Hematopoietic multipotent progenitor cell treated with erythropoietin and hydrocortisone succinate and interleukin-3 and kit ligand, for 15 days (in vitro differentiated cells): Measurements from ENCODE around the gene CTAGE1.
"Not testable (repeated sequence)": the region's sequence is repeated elsewhere in the genome, so short reads cannot be mapped to it uniquely, and the experiment has no call there.

Experiments
- DNase-seq: peaks from one replicate; pipeline ENCODE4 v3.0.0-alpha.2; 2015; ENCODE audit warnings: low spot score

CTAGE1 gene, protein sequence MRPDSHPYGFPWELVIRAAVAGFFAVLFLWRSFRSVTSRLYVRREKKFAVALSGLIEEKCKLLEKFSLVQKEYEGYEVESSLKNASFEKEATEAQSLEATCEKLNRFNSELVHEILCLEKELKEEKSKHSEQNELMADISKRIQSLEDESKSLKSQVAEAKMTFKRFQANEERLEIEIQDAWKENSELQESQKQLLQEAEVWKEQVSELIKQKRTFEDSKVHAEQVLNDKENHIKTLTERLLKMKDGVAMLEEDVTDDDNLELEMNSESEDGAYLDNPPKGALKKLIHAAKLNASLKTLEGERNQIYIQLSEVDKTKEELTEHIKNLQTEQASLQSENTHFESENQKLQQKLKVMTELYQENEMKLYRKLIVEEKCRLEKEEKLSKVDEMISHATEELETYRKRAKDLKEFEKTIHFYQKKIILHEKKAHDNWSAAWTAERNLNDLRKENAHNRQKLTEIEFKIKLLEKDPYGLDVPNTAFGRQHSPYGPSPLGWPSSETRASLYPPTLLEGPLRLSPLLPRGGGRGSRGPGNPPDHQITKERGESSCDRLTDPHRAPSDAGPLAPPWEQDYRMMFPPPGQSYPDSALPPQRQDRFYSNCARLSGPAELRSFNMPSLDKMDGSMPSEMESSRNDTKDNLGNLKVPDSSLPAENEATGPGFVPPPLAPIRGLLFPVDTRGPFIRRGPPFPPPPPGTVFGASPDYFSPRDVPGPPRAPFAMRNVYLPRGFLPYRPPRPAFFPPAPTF

DNA sequence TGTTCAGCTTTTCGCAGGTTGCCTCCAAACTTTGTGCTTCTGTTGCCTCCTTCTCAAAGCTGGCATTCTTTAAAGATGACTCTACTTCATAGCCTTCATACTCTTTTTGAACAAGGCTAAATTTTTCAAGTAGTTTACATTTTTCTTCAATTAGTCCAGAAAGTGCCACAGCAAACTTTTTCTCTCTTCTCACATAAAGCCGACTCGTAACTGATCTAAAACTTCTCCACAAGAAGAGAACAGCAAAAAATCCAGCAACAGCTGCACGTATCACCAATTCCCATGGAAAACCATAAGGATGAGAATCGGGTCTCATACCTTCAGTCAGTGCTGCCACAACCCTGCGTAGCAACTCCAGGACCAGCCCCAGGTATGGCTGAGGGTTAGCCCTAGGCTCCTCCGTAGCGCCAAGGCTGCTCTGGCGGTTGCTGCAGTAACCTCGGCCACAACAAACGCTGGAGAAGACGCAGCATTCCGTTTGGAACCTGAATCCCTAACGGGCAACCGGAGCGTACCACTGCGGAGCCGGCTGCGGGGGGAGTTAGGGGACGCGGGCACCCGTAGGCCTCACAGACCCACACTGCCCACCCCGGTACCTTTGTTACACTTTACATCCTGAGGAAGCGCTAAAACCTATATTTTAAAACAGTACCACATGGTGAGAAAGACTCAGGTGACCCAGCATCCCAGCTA is at the start of gene CTAGE1:
TSS of gene CTAGE1 (minus strand) at position 420 of the 693 bp plus-strand sequence. CDS start at position 316, 104 bp downstream.
- DNase-seq, result no peak

DNA sequence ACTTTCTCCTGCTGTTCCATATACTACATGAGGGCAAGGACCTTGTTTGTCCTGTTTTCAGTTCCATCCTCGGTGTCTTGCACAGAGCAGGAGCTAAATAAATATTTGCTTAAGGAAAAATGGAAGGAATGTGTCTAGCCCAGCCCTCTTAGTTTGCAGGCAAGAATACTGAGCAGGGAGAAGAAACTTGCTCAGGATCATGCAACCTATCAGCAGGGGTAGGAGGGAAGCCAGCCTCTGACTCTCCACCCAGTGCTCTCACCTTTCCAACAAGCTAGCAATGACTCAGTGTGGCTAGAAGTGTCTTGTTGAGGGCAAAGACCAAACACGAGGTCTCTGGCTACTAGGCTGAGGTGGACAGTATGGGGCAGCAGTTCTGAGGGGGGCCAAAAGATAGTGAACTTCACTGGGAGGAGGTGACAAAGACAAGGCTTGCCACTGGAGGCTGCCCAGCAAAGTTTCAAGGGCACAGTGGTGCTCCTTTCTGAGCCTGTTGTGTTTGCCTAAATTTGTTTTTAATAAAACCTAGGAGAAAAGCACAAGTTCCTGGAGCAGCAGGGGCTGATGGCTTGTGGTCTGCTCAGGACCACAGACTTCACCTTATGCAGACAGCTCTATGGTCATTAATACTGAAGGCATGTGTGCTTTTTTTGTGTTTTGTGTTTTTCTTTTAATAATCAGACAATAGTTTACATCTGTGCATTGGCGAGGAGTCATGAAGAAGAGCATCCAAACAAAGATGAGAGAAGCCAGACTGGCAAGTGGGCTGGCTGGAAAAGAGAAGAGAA is 49.1 kb upstream of the CTAGE1 start:
- DNase-seq, result no peak

DNA sequence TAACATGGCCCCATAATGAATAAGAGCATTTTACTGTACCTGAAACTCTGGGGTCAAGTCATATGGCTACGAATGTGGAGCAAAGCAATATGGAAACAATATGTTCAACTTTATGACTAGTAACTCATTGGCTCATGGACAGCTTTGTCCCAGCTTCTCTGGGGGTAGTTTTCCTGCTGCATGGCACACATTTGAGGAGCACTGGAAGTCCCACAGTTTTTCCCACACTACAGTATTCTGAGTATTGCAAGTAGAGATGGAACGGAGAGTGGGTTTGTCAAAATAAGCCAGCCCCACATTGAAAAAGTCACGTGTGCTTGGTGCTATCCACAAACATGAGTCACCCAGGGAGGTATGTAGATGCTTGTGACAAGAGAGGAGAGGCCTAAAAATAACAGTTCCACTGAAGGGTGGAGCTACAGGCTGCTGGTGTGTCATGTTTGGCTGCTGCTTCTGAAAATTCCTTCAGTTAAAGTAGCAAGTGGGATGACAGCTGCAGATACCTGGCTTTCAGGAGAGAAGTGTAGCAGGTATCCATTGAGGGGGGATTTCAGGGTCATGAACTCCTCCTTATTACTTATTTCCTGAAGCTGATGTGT is 48.2 kb upstream of the CTAGE1 start:
- no peak for DNase-seq

DNA sequence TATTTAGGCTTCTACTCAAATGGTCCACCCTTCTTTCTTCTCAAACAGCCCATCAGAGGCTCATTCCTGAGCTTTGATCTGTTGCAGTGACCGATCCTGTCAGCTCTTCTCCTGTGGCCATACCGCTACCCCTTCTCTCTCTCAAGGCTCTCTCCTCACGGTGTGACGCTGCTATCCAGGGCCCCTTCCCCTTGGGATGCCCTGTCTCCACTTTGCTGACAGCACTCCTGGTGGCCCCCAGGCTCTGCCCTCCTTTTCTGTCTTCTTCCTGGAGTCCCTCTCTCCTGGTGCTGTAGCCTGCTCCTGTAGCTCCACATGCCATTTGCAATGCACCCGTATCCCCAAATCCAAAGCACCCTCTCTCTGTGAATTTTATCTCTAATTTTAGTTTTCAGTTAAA is 45.4 kb upstream of the CTAGE1 start:
- DNase-seq, result no peak

DNA sequence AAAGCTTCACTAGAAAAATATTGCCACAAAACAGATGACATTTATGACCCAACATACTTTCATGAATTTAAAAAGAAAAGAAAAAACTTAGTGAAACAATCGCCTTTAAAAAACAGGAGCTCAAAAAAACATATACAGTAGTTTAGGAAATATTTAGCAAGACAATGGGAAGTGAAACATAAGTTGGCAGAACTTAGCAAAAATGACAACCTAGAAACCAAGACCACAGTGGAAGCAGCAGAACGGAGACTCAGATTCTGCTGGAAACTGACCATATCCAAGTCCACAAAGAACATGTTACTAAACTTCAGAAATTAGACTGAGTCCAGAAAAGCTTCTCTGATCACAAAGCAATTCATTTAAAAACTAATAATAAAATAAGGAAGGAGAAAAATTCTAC is 41.8 kb upstream of the CTAGE1 start:
- DNase-seq, result no peak

DNA sequence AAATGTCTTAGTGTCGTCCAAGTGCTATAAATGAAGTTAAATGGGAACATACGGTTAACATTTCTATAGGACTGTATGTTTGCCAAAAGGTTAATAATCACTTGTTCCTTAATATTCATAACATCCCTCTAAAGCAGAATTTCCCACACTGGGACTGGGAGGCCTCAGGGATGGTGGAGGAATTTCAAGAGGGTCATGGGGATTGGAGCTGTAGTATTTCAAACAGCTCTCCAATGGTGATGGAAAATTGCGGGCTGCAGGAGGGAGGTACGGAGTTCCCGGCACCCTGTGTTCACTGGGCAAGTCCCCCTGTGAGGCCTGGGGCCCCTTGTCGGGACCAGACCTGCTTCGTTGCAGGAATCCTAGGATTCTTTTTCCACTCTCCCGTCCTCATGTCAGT is 39.8 kb upstream of the CTAGE1 start:
- DNase-seq, result no peak

DNA sequence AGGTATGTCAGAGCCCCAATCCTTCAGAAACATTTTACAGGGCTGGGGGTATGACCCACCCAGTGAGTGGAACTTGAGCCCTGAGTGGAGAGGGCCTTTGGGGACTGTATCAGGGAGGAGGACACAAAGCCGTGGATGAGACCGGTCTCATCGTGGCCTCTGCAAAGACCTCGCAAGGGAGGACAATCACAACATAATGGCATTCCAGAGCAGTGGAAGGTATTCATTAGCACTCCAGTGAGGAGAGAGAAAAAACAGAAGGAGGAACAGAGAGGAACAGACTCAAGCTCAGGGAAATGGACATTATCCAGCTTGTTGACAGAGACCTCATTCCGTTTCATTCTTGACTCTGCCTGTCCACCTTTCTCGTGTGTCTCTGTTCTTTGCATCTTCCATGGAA is 38.8 kb upstream of the CTAGE1 start:
- no peak for DNase-seq

DNA sequence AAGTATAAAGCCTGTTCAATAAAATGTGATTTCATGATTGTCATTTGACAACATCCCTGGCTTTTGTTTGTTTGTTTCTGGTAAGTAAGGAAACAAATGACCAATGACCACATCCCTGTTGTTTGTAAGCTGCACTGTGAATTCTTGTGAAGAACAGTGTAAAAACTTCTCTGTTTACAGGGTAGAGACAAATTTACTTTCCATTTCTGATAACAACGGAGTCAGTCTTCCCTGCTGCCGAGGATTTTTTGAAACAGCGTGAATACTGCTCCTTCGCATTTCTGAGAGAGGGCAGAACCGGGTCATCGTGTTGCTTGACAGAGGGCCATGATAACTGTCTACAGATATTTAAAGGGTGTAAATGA is 38.4 kb upstream of the CTAGE1 start:
- no peak for DNase-seq

DNA sequence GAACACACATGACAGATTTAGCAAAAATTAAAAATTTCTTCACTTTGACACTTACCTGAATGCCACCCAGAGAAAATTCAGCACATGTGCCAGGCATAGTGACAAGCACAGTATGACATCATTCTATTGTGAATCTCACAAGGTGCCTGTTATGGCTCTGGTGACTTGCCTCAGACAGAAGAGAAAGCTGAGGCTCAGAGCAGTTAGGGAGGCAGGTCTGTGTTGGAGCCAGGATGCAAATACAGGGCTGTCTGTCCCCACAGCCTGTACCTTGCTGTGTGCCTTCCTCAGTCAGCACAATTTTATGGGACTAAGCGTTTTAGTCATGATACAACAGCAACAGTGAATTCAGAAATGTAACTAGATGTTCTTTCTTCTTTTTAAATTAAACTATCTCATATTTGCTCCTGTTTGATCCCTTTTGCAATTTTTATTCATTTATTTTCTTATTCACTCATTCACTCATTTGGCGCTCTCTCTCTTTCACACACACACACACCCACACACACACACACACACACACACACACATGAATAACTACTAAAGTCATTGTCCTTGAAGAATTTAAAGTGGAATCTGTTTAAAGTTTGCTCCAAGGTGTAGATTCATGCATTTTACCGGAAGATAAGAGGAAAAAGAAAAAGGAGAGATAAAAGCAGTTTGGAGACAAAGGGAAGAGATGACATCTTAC is 37.9 kb upstream of the CTAGE1 start:
- no peak for DNase-seq

DNA sequence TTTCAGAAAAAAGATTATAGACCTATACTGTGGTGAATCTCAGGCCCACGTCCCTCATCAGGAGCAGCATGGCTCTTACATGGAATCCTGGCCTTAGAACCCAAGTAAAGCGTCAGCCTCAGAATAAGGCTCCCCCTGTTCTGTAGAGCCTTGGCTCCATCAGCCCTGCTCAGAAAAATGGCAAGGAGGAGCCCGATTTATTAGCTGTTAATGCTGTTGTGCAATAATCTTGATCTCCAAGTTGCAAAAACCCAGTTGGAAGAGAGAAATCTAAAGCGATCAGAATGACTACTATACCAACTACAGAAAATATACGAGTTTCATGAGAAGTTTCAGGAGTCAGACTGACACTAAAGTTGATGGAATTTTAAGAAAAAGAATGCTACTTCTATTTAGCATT is 35.6 kb upstream of the CTAGE1 start:
- no peak for DNase-seq

DNA sequence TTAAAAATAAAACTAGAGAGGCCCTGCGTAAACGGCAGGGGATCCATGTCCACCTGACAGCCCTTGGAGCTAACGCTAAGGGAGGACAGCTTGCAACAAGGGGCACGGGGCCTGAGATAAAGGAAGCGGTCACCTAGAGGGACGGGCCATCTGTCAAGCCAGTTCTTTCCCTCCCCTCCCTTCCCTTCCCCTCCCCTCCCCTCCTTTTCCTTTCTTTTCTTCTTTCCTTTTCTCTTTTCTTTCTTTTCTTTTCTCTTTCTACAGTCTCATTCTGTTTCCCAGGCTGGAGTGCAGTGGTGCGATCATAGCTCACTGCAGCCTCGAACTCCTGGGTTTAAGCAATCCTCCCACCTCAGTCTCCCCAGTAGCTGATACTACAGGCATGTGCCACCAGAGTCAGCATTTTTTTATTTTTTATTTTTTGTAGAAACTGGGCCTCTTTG is 34.5 kb upstream of the CTAGE1 start:
- no peak for DNase-seq

DNA sequence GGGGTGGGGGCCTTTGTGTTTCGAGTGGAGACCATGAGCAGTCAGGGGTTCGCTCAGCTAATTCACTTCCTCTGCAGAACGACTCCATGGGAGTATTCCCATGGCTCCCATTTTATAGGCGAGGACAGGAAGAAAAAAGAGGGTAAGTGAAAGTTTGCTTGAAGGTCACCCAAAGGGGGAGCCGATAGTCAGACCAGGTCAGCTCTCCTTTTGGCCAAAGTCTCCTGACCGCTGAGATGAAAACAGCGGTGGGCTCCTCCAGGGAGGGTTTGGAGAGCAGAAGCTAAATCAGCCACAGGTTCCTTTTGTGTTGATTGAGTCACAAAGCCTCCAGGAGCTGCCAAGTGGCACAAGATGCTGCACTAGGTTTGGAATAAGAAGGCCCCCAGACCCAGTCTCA is 34.1 kb upstream of the CTAGE1 start:
- DNase-seq, result no peak

DNA sequence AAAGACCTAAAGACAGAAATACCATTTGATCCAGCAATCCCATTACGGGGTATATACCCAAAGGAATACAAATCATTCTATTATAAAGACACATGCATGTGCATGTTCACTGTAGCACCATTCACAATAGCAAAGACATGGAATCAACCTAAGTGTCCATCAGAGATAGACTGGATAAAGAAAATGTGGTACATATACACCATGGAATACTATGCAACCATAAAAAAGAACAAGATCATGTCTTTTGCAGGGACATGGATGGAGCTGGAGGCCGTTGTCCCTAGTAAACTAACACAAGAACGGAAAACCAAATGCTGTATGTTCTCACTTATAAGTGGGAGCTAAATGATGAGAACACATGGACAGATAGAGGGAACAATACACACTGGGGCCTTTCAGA is 33.1 kb upstream of the CTAGE1 start:
- DNase-seq, result not testable (repeated sequence)

DNA sequence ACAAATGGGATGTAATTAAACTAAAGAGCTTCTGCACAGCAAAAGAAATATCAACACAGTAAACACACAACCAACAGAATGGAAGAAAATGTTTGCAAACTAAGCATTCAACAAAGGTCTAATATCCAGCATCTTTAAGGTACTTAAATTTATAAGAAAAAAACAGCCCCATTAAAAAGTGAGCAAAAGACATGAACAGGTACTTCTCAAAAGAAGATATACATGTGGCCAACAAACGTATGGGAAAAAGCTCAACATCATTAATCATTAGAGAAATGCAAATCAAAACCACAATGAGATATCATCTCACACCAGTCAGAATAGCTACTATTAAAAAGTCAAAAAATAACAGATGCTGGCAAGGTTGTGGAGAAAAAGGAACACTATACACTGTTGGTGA is 32.6 kb upstream of the CTAGE1 start:
- DNase-seq, result not testable (repeated sequence)

DNA sequence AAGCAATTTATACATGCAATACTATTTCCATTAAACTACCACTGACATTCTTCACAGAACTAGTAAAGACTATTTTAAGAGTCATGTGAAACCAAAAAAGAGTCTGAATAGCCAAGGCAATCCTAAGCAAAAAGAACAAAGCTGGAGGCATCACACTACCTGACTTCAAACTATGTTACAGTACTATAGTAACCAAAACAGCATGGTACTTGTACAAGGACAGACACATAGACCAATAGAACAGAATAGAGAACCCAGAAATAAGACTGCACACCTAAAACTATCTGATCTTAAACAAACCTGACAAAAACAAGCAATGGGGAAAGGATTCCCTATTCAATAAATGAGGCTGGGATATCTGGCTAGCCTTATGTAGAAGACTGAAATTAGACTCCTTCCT is 32.0 kb upstream of the CTAGE1 start:
- not testable (repeated sequence) for DNase-seq

DNA sequence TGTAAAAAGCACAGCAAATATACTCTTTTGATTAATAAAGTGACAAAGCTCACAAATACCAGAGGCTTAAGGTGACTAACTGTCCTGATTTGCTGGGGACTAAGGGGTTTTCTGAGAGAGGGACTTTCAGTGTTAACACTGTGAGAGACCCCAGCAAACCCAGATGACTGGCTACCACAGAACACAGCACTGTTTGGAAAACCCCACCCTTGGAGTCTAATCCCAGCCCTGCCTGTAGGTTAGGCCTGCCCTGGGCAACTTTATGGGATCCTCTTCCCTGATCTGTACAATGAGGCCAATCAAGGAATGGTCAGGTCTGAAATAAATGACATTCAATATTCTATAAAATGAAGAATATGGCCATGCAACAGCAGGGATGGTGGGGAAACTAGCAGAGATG is 30.5 kb upstream of the CTAGE1 start:
- DNase-seq, result no peak

DNA sequence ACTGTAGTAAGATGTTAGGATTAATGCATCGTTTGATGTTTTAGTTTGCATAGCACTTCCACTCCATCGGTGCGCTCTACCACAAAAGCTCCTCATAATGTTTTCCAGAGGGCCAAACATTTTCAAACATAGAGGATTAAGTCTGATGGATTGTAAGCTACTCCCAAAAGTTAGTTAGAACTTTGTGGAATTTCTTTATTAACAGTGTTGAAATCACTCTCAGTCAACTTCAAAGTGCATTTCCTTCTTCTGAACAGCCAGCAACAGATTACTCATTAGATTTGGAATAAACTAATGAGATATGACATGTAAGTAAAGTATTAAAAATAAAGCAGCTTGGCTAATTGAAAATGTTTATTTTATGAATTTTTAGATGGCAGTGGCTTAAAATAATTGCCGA is 30.1 kb upstream of the CTAGE1 start:
- DNase-seq, result no peak

DNA sequence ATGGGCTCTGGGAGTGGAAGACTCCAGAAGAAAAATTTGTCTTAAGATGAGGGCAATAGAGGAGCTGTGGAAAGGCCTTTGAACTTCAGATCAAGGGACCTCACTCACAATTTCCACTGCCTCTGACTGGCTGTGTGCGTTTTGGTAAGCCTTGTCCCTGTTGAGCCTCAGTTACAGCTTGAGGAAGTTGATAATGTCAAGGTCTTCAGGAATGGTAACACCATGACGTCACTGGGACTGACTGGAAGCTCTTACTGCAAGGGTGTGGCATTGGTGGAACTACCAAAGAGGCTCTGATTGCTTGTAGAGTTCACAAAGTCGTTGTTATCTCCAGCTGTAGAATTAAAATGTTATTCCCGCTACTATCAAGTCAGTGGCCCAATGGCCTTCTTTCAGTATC is 29.2 kb upstream of the CTAGE1 start:
- no peak for DNase-seq

DNA sequence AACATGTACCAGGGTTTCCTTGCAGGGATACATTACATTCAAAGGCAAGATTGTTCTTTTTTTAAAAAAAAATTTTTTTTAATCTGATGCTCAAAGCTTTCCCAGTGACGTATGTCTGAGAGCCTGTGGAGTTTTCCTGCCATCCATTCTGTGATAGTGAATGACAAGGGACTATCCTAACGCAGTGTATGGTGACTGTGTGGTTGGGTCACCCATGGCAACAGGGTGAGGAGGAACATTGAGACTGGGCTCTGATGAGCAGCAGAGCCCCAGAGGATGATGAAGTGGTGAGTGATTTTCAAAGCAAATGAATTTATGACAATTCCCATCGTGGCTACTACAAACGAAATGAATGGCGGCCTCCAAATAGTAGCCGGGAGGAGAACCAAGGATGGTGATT is 28.6 kb upstream of the CTAGE1 start:
- no peak for DNase-seq

DNA sequence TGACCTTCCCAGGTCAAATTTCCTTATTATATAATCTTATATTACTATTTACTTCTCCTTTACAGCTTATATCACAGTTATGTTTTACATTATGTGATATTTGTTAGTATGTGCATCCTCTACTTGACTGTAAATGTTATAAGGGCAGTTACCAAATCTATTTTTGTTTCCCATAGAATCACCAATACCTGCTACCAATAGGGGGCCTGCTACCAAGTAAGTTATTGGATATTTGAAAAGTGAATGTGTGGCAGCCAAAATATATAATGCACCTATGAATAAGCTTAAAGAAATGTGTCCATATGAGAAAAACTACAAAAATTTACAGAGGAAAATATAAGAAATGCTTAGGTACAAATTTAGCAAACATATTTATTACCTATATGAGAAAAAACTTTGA is 23.9 kb upstream of the CTAGE1 start:
- DNase-seq, result no peak

DNA sequence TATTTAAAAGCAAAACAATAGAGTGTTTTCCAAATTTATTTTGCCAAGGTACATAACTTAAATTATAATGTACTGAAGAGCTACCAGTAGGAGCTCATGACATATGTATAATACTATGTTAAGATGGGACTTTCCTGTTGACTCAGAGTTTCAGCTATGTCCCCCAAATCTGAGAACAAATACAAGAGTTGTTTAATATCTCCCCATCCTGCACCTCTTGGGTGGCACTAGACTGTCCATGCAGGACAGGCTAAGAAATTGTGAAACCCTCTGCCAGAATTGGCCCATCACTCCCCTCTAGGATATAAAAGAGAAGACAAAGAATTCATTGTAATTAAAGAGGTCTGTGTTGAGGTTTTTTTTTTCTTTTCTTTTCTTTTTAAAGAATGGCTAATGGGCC is 21.7 kb upstream of the CTAGE1 start:
- DNase-seq, result no peak
